IMR-90 (cell line): ENCODE data around the gene PLIN4. TPM values are rescaled to one million over a fixed set of nuclear protein-coding genes. Genes with fewer than 3 reads are reported as not detected.
A peak's percentile ranks its signal among the peaks of the same experiment; 100 is the strongest.

Source experiments
- ATAC-seq: fragments of 200-7000 bp; cut with Tn5 transposase; 2 replicates; pipeline ENCODE4 v1.9.1; 2020; ENCODE audit warnings: low read depth, mild to moderate bottlenecking, moderate library complexity
- BruUV-seq: library from RNA; stranded (reverse); fragments of 400-500 nt; replicated peaks from 2 replicates; lab custom pipeline; 2021; lab: Mats Ljungman, UMichigan
- CTCF ChIA-PET: fragments of 300-600 bp; formaldehyde crosslinking; extraction: SDS; loops from one replicate; lab custom pipeline; 2021; ENCODE audit warnings: antibody characterized with exemption; lab: Yijun Ruan, JAX
- POLR2A ChIA-PET: fragments of 300-600 bp; sonication (Branson Sonifier 250); formaldehyde crosslinking; loops from one replicate; lab custom pipeline; 2022; ENCODE audit warnings: antibody characterized with exemption; ENCODE audit not compliant: unreplicated experiment; lab: Charles Lee
- DNase-seq: peaks from one replicate; pipeline ENCODE4 v3.0.0; 2013
- H2AFZ ChIP-seq: replicated peaks from 2 replicates; pipeline ENCODE3; 2013; ENCODE audit warnings: low read length, mild to moderate bottlenecking; ENCODE audit not compliant: poor library complexity
- H2AK5ac ChIP-seq: 2 replicates; pipeline ENCODE4 v1.6.1; 2013; ENCODE audit warnings: low read depth, low read length, inconsistent platforms
- H2AK9ac ChIP-seq: replicated peaks from 2 replicates; pipeline ENCODE3; 2013; ENCODE audit warnings: mild to moderate bottlenecking, low read depth, low read length, moderate library complexity; ENCODE audit not compliant: poor library complexity
- H2BK120ac ChIP-seq: 2 replicates; pipeline ENCODE4 v1.6.1; 2013; ENCODE audit warnings: low read depth, low read length, inconsistent platforms
- H2BK15ac ChIP-seq: 3 replicates; pipeline ENCODE4 v1.6.1; 2013; ENCODE audit warnings: low read depth, low read length, inconsistent platforms
- H2BK20ac ChIP-seq: 2 replicates; pipeline ENCODE4 v1.6.1; 2013; ENCODE audit warnings: low read depth, mild to moderate bottlenecking, inconsistent platforms, low read length, moderate library complexity
- H2BK5ac ChIP-seq: 2 replicates; pipeline ENCODE4 v1.6.1; 2013; ENCODE audit warnings: mild to moderate bottlenecking, low read depth, low read length, inconsistent platforms; ENCODE audit not compliant: poor library complexity, severe bottlenecking
- H3K14ac ChIP-seq: replicated peaks from 2 replicates; pipeline ENCODE4 v1.6.1; 2013; ENCODE audit warnings: low read depth, low read length, inconsistent platforms
- H3K18ac ChIP-seq: 2 replicates; pipeline ENCODE4 v1.6.1; 2013; ENCODE audit warnings: low read depth, low read length, control low read depth
- H3K23ac ChIP-seq: 2 replicates; pipeline ENCODE4 v1.6.1; 2013; ENCODE audit warnings: low read depth, low read length, inconsistent platforms
- H3K27ac ChIP-seq: 2 replicates; pipeline ENCODE4 v1.5.1; 2013; ENCODE audit warnings: mild to moderate bottlenecking, control low read depth, low read length; ENCODE audit not compliant: insufficient read depth
- H3K27me3 ChIP-seq: 2 replicates; pipeline ENCODE4 v1.6.1; 2013; ENCODE audit warnings: low read length; ENCODE audit not compliant: control insufficient read depth, insufficient read depth
- H3K36me3 ChIP-seq: 2 replicates; pipeline ENCODE4 v1.6.1; 2013; ENCODE audit warnings: low read length, mixed read lengths; ENCODE audit not compliant: control insufficient read depth, insufficient read depth
- H3K4ac ChIP-seq: 2 replicates; pipeline ENCODE4 v1.6.1; 2013; ENCODE audit warnings: low read depth, low read length, inconsistent platforms
- H3K4me1 ChIP-seq: 2 replicates; pipeline ENCODE4 v1.6.1; 2013; ENCODE audit warnings: low read length, mixed read lengths; ENCODE audit not compliant: control insufficient read depth, insufficient read depth
- H3K4me2 ChIP-seq: 2 replicates; pipeline ENCODE4 v1.6.1; 2013; ENCODE audit warnings: low read depth, mild to moderate bottlenecking, control low read depth, low read length, moderate library complexity
- H3K4me3 ChIP-seq: 2 replicates; pipeline ENCODE4 v1.5.1; 2013; ENCODE audit warnings: low read depth, mild to moderate bottlenecking, control low read depth, low read length, moderate library complexity; ENCODE audit not compliant: insufficient read depth
- H3K56ac ChIP-seq: 2 replicates; pipeline ENCODE4 v1.6.1; 2013; ENCODE audit warnings: low read length, inconsistent platforms; ENCODE audit not compliant: insufficient read depth; ENCODE audit errors: extremely low read depth
- H3K79me1 ChIP-seq, 2 experiments: 2 replicates each; pipeline ENCODE4 v1.6.1; 2013; ENCODE audit warnings: low read length in 2 of 2, inconsistent platforms in 1 of 2, low read depth in 1 of 2
- H3K9ac ChIP-seq: 2 replicates; pipeline ENCODE4 v1.6.1; 2013; ENCODE audit warnings: low read depth, low read length, control low read depth
- H3K9me1 ChIP-seq: 2 replicates; pipeline ENCODE4 v1.6.1; 2013; ENCODE audit warnings: low read length, inconsistent platforms; ENCODE audit not compliant: insufficient read depth
- H3K9me3 ChIP-seq: 2 replicates; pipeline ENCODE4 v1.6.1; 2013; ENCODE audit warnings: low read length; ENCODE audit not compliant: control insufficient read depth, insufficient read depth
- H4K20me1 ChIP-seq: 2 replicates; pipeline ENCODE4 v1.6.1; 2013; ENCODE audit warnings: low read length, inconsistent platforms; ENCODE audit not compliant: insufficient read depth
- H4K5ac ChIP-seq: 2 replicates; pipeline ENCODE4 v1.6.1; 2013; ENCODE audit warnings: mild to moderate bottlenecking, low read depth, low read length, control low read depth
- H4K8ac ChIP-seq, 2 experiments: 2 replicates each; pipeline ENCODE4 v1.6.1; 2013; ENCODE audit warnings: low read depth in 2 of 2, low read length in 2 of 2, control low read depth in 1 of 2, inconsistent platforms in 1 of 2
- H4K91ac ChIP-seq: 2 replicates; pipeline ENCODE4 v1.6.1; 2013; ENCODE audit warnings: low read depth, low read length, inconsistent platforms; ENCODE audit not compliant: insufficient read depth
- CEBPB ChIP-seq: IDR thresholded peaks from 2 replicates; pipeline ENCODE4 v1.6.1; 2012; ENCODE audit warnings: low read depth, low read length, improper control_type of control experiment
- FOS ChIP-seq: fragments of 150-350 bp; IDR thresholded peaks from 2 replicates; pipeline ENCODE4 v1.6.1; 2016; ENCODE audit warnings: low read depth, low read length
- POLR2A ChIP-seq: IDR thresholded peaks from 2 replicates; pipeline ENCODE4 v1.6.1; 2012; ENCODE audit warnings: mild to moderate bottlenecking, low read depth, low read length
- WGBS, 2 experiments: methylation state at CpG; one replicate each; pipeline versions ENCODE4 v1.1.5 to v1.1.7; 2013; ENCODE audit warnings: missing lambda C conversion rate in 2 of 2; ENCODE audit not compliant: insufficient read length in 1 of 2; ENCODE audit errors: extremely low coverage in 2 of 2; 5-methylcytosine and 5-hydroxymethylcytosine counted together
- dilution Hi-C: fragments of 300-500 bp; cut with HindIII; formaldehyde crosslinking; loops from one replicate; pipeline ENCODE4 v1.14.3; 2018; ENCODE audit warnings: low sequenced_read_pairs; ENCODE audit not compliant: unreplicated experiment
- in situ Hi-C: fragments of 300-500 bp; cut with MboI; formaldehyde crosslinking; loops from 3 replicates; pipeline ENCODE4 v1.14.3; 2019; ENCODE audit warnings: low sequenced_read_pairs, inconsistent platforms, mixed read lengths
- intact Hi-C: fragments of 100-400 bp; cut with micrococcal nuclease; formaldehyde crosslinking; loops from 2 replicates; pipeline ENCODE4 v1.10.0; 2022
- polyA plus RNA-seq, 3 experiments: library from polyadenylated mRNA; depleted of rRNA; stranded (reverse); fragments of >200 nt; gene quantifications; 2 replicates each; pipeline ENCODE4 v1.2.3, GENCODE V29; 2012; ENCODE audit warnings: low replicate concordance in 1 of 3
- total RNA-seq: library from RNA; depleted of rRNA; stranded (reverse); fragments of >200 nt; gene quantifications from 2 replicates; pipeline ENCODE4 v1.2.3, GENCODE V29; 2012
- TF ChIP-seq, protein P1 (sequence below): conservative IDR thresholded peaks from 2 replicates; pipeline ENCODE4 v1.5.1; 2012; ENCODE audit warnings: mild to moderate bottlenecking, low read depth, low read length, improper control_type of control experiment
- TF ChIP-seq, protein P2 (sequence below): fragments of 150-350 bp; IDR thresholded peaks from 2 replicates; pipeline ENCODE4 v1.6.1; 2017; ENCODE audit warnings: mild to moderate bottlenecking, antibody characterized with exemption, low read length, low read depth
- TF ChIP-seq, protein P3 (sequence below): fragments of 150-350 bp; IDR thresholded peaks from 2 replicates; pipeline ENCODE4 v1.6.1; 2016; ENCODE audit warnings: low read depth, mild to moderate bottlenecking, low read length, moderate library complexity, borderline replicate concordance

PLIN4 gene
- total and polyA plus RNA-seq, 2 of the 4 experiments (the other 2 are of a cell fraction): under 0.01 to 0.09 TPM

DNA sequence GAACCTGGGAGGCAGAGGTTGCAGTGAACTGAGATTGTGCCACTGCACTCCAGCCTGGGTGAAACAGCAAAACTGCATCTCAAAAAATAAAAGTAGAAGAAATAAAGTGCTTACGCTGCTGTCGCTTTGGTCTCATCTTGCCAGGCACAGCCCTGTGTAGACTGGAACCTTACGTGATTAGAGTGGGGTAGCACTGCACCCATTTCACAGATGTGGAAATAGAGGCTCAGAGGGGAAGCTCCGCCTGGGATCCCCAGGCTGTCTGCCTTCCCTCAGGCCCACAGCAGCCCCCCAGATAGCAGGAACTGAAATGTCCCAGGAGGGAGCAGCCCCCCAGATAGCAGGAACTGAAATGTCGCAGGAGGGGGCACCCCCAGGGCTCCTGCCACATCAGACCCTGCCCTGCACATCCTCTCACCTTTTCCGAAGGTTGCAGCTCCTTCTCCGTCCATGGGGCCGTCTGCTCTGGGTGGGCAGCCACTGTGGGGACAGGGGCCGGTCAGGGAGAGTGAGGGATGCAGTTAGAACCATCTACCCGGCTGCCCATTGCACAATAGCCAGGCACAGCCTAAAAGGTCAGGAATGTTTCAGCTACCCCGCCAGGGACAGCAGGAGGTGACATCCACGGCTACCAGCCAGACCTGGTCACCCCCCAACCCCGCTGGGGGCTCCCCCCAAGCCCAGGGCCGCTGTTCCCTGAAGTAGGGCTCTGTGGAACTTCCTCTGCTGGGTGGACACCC, 1.9 kb downstream of the PLIN4 start:
- Histone ChIP-seq H2BK20ac (no peak overlapping the region), H2AFZ (peak overlapping the region; percentile 2), H2AK5ac (no peak overlapping the region), H3K14ac (no peak overlapping the region), H3K23ac (no peak overlapping the region), H4K20me1 (no peaks in the 10 kb centered on the region), H3K27ac (no peak overlapping the region), H3K56ac (no peak overlapping the region), H2BK15ac (no peak overlapping the region), H3K18ac (no peak overlapping the region), H2AK9ac (no peak overlapping the region), H2BK120ac (no peak overlapping the region), H3K79me1 (no peaks in the 10 kb centered on the region), H4K8ac (no peak overlapping the region), H3K4me2 (no peak overlapping the region), H2BK5ac (no peak overlapping the region), H3K36me3 (no peaks in the 10 kb centered on the region), H3K27me3 (peaks cover 9% of the 10 kb centered on the region), H3K4me3 (no peak overlapping the region), H3K9me3 (no peaks in the 10 kb centered on the region), H4K91ac (no peak overlapping the region), H3K4me1 (peaks cover 9% of the 10 kb centered on the region), H3K9me1 (no peaks in the 10 kb centered on the region), H3K4ac (no peak overlapping the region), H3K9ac (no peak overlapping the region), H4K5ac (no peak overlapping the region)
- dilution Hi-C loops (no loop called here), in situ Hi-C loops (no loop called here), intact Hi-C loops (no loop called here)
- TF ChIP-seq POLR2A (no peak), FOS (no peak), CEBPB (peak; percentile 71)
- TF ChIP-seq, protein P1, sequence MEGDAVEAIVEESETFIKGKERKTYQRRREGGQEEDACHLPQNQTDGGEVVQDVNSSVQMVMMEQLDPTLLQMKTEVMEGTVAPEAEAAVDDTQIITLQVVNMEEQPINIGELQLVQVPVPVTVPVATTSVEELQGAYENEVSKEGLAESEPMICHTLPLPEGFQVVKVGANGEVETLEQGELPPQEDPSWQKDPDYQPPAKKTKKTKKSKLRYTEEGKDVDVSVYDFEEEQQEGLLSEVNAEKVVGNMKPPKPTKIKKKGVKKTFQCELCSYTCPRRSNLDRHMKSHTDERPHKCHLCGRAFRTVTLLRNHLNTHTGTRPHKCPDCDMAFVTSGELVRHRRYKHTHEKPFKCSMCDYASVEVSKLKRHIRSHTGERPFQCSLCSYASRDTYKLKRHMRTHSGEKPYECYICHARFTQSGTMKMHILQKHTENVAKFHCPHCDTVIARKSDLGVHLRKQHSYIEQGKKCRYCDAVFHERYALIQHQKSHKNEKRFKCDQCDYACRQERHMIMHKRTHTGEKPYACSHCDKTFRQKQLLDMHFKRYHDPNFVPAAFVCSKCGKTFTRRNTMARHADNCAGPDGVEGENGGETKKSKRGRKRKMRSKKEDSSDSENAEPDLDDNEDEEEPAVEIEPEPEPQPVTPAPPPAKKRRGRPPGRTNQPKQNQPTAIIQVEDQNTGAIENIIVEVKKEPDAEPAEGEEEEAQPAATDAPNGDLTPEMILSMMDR: no peak
- TF ChIP-seq, protein P2, sequence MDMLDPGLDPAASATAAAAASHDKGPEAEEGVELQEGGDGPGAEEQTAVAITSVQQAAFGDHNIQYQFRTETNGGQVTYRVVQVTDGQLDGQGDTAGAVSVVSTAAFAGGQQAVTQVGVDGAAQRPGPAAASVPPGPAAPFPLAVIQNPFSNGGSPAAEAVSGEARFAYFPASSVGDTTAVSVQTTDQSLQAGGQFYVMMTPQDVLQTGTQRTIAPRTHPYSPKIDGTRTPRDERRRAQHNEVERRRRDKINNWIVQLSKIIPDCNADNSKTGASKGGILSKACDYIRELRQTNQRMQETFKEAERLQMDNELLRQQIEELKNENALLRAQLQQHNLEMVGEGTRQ: no peak
- TF ChIP-seq, protein P3, sequence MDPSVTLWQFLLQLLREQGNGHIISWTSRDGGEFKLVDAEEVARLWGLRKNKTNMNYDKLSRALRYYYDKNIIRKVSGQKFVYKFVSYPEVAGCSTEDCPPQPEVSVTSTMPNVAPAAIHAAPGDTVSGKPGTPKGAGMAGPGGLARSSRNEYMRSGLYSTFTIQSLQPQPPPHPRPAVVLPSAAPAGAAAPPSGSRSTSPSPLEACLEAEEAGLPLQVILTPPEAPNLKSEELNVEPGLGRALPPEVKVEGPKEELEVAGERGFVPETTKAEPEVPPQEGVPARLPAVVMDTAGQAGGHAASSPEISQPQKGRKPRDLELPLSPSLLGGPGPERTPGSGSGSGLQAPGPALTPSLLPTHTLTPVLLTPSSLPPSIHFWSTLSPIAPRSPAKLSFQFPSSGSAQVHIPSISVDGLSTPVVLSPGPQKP: no peak
- POLR2A ChIA-PET: no interaction called here
- no TSS peak for BruUV-seq
- DNase-seq (no peak), ATAC-seq (no peak)
- CTCF ChIA-PET: no interaction called here
- 50% methylated on average over 2 of the region's 14 CpGs; no CpG with 5 or more reads in 1 of the 2 experiments for WGBS, 2 experiments
